ENCODE results near the gene CCNY.

Gene CCNY

GRCh38 chr10:35452847-35453246 lies 116.5 kb downstream of the CCNY start:
- DNase-seq (ENCODE audit: low read depth in 2 of 2): no peak

GRCh38 chr10:35453855-35454532 lies 117.7 kb downstream of the CCNY start:
- DNase-seq (ENCODE audit: low read depth in 2 of 2): no peak

GRCh38 chr10:35456153-35456720 lies 119.9 kb downstream of the CCNY start:
- no peak for DNase-seq (ENCODE audit: low read depth in 2 of 2)

GRCh38 chr10:35456784-35457183 lies 120.5 kb downstream of the CCNY start:
- no peak for DNase-seq (ENCODE audit: low read depth in 2 of 2)

GRCh38 chr10:35458500-35459448 lies 122.5 kb downstream of the CCNY start:
- DNase-seq (ENCODE audit: low read depth in 2 of 2): no peak

- DNase-seq (ENCODE audit: low read depth in 2 of 2): no peak
Observed at GRCh38 chr10:35459449-35459847, 123.1 kb downstream of the CCNY start.

- no peak for DNase-seq (ENCODE audit: low read depth in 2 of 2)
Observed at GRCh38 chr10:35460852-35461460, 124.6 kb downstream of the CCNY start.

- no peak for DNase-seq (ENCODE audit: low read depth in 2 of 2)
Observed at GRCh38 chr10:35462491-35462934, 126.2 kb downstream of the CCNY start.

GRCh38 chr10:35463105-35463867 lies 127.0 kb downstream of the CCNY start:
- DNase-seq (ENCODE audit: low read depth in 2 of 2): no peak

GRCh38 chr10:35463878-35464277 lies 127.6 kb downstream of the CCNY start:
- no peak for DNase-seq (ENCODE audit: low read depth in 2 of 2)

- DNase-seq (ENCODE audit: low read depth in 2 of 2): no peak
Observed at GRCh38 chr10:35464825-35465456, 128.6 kb downstream of the CCNY start.

- no peak for DNase-seq (ENCODE audit: low read depth in 2 of 2)
Observed at GRCh38 chr10:35465673-35466072, 129.4 kb downstream of the CCNY start.

- no peak for DNase-seq (ENCODE audit: low read depth in 2 of 2)
Observed at GRCh38 chr10:35466170-35466569, 129.9 kb downstream of the CCNY start.

- no peak for DNase-seq (ENCODE audit: low read depth in 2 of 2)
Observed at GRCh38 chr10:35466661-35467060, 130.4 kb downstream of the CCNY start.

- DNase-seq (ENCODE audit: low read depth in 2 of 2): no peak
Observed at GRCh38 chr10:35467186-35467585, 130.9 kb downstream of the CCNY start.

- DNase-seq (ENCODE audit: low read depth in 2 of 2): no peak
Observed at GRCh38 chr10:35470248-35470924, 134.1 kb downstream of the CCNY start.

GRCh38 chr10:35470925-35471315 lies 134.6 kb downstream of the CCNY start:
- no peak for DNase-seq (ENCODE audit: low read depth in 2 of 2)

- DNase-seq (ENCODE audit: low read depth in 2 of 2): no peak
Observed at GRCh38 chr10:35471435-35471834, 135.1 kb downstream of the CCNY start.

- DNase-seq (ENCODE audit: low read depth in 2 of 2): no peak
Observed at GRCh38 chr10:35480142-35480541, 143.8 kb downstream of the CCNY start.

- DNase-seq (ENCODE audit: low read depth in 2 of 2): no peak
Observed at GRCh38 chr10:35481413-35481812, 145.1 kb downstream of the CCNY start.

All from stimulated activated CD4-positive, alpha-beta T cell treated with anti-CD3 and anti-CD28 coated beads, Interleukin-4, amount 100 ng/mL, for 48 hours (primary cell).